ENCODE results near the gene NAA25. TPM values are rescaled to one million over a fixed set of nuclear protein-coding genes. Genes with fewer than 3 reads are reported as not detected.
A peak's percentile ranks its signal among the peaks of the same experiment; 100 is the strongest.
"Not testable (repeated sequence)": the region's sequence is repeated elsewhere in the genome, so short reads cannot be mapped to it uniquely, and the experiment has no call there.

Gene NAA25
- total RNA-seq, 3 donors from 2014 or later, result 16.8 to 29.2 (median 17.9) TPM

DNA sequence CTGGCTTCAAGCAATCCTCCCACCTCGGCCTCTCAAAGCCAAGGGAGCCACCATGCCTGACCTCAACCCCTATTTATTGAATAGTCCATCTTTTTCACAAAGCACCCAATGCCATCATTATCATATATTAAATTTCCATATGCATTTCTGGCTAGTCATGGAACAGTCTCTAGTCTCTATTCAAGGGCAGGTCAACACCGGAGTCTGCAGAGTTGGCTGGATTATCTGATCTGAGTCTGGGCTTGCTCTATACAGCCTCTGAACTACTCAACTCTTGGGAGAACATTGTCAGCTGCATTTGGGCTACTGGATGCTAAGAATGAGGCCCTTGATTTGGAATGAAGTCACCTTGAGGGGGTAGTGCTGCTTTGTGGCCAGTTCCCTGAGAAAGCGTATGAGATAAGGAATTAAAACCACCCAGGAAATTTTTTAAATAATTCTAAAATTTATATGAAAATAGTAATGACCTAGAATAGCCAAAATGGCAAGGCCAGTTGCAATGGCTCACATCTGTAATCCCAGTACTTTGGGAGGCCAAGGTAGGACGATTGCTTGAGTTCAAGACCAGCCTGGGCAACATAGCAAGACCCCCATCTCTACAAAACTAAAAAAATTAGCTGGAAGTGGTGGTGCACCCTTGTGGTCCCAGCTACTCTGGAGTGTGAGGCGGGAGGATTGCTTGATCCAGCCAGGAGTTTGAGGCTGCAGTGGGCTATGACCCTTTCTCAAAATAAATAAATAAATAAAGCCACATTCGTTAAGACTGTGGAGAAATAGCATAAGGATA is 6.9 kb upstream of the NAA25 start:
- ATAC-seq, result no peak
- intact Hi-C loops (cut with DNase I, micrococcal nuclease), result no loop called here
- Histone ChIP-seq H3K36me3 (ENCODE audit: low read depth) (no peaks in the 10 kb centered on the region), H3K4me3 (no peak overlapping the region), H3K4me1 (ENCODE audit: low read depth) (peaks cover 2% of the 10 kb centered on the region), H3K9me3 (no peaks in the 10 kb centered on the region)
- no peak for DNase-seq
- TF ChIP-seq, protein P1, sequence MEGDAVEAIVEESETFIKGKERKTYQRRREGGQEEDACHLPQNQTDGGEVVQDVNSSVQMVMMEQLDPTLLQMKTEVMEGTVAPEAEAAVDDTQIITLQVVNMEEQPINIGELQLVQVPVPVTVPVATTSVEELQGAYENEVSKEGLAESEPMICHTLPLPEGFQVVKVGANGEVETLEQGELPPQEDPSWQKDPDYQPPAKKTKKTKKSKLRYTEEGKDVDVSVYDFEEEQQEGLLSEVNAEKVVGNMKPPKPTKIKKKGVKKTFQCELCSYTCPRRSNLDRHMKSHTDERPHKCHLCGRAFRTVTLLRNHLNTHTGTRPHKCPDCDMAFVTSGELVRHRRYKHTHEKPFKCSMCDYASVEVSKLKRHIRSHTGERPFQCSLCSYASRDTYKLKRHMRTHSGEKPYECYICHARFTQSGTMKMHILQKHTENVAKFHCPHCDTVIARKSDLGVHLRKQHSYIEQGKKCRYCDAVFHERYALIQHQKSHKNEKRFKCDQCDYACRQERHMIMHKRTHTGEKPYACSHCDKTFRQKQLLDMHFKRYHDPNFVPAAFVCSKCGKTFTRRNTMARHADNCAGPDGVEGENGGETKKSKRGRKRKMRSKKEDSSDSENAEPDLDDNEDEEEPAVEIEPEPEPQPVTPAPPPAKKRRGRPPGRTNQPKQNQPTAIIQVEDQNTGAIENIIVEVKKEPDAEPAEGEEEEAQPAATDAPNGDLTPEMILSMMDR (IDR thresholded peaks at IDR 0.05), result no peak

DNA sequence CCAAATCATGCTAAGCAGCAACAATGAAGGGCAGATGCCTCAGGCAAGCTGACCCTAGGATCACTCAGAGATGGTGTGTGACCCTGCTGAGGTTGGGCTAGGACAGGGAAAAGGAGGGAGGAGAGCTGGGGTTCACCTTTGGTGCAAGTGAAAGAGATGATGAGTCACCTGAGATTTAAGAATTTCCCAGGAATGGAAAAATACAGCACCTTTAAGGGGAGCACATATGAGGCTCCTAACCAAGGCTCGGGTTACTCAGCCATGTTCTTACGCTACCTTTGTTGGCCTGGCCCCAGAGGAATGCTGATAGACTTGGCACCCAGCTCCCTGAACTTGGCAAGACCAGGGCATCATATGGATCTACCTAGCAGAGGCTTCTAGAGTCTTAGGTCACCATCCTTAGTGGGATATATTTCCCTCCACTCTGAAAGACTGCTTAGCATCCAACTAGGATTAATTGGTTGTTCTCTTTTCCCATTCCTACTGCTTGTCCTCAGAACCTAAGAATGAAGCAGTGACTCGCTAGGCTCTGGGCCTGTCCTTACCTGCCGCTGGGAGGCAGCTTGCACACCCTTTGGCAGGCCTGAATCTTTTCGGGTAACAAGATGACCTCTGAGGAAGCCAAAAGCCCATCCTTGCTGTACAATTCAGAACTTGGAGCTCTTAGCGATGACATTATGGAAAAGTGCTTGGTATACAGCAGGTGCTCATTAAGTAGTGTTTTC is 4.0 kb upstream of the NAA25 start:
- Histone ChIP-seq H3K4me1 (ENCODE audit: low read depth) (peaks cover 3% of the 10 kb centered on the region), H3K9me3 (no peaks in the 10 kb centered on the region), H3K36me3 (ENCODE audit: low read depth) (no peaks in the 10 kb centered on the region), H3K4me3 (no peak overlapping the region)
- intact Hi-C loops (cut with DNase I, micrococcal nuclease), result no loop called here
- no peak for ATAC-seq
- TF ChIP-seq, protein P1 (IDR thresholded peaks at IDR 0.05), result no peak
- no peak for DNase-seq

DNA sequence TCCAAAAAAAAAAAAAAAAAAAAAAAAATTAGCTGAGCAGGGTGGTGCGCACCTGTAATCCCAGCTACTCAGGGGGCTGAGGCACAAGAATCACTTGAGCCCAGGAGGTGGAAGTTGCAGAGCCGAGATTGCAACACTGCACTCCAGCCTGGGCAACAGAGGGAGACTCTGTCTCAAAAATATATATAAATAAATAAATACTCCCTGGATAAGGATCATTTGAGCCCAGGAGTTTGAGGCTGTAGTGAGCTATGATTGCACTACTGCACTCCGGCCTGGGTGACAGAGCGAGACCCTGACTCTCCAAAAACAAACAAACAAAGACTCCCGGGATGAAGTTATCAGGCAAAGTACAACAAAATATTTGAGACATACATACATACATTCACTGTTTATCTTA is 3.3 kb upstream of the NAA25 start:
- no peak overlapping the region for H3K4me3 ChIP-seq
- ATAC-seq (no peak), DNase-seq (no peak)
- intact Hi-C loops (cut with DNase I, micrococcal nuclease), result no loop called here
- TF ChIP-seq, protein P1 (IDR thresholded peaks at IDR 0.05), result no peak
- H3K9me3 ChIP-seq, result no peaks in the 10 kb centered on the region
- H3K4me1 ChIP-seq (ENCODE audit: low read depth), result peaks cover 8% of the 10 kb centered on the region
- H3K36me3 ChIP-seq (ENCODE audit: low read depth), result no peaks in the 10 kb centered on the region

DNA sequence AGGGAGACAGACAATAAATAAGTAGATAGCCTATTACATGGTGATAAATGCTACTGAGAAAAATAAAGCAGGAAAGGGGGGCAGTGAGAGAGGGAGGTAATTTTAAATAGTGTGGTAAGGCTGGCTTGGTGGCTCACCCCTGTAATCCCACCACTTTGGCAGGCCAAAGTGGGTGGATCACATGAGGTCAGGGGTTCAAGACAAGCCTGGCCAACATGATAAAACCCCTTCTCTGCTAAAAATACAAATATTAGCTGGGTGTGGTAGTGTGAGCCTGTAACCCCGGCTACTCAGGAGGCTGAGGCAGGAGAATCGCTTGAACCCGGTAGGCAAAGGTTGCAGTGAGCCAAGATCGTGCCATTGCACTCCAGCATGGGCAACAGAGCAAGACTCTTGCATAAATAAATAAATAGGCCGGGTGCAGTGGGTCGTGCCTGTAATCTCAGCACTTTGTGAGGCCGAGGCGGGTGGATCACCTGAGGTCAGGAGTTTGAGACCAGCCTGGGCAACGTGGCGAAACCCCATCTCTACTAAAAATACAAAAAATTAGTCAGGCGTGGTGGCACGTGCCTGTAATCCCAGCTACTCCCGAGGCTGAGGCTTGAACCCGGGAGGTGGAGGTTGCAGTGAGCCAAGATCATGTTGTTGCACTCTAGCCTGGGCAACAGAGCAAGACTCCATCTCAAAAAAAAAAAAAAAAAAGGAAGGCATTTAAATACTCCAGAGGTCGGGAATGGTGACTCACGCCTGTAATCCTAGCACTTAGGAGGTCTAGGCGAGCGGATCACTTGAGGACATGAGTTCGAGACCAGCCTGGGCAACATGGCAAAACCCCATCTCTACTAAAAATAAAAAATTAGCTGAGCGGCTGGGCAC is 2.4 kb upstream of the NAA25 start:
- H3K4me3 ChIP-seq; ATAC-seq; intact Hi-C loops (cut with DNase I, micrococcal nuclease); DNase-seq; H3K36me3 ChIP-seq (ENCODE audit: low read depth); H3K9me3 ChIP-seq: not testable (repeated sequence)
- H3K4me1 ChIP-seq (ENCODE audit: low read depth), result peaks cover 14% of the 10 kb centered on the region

DNA sequence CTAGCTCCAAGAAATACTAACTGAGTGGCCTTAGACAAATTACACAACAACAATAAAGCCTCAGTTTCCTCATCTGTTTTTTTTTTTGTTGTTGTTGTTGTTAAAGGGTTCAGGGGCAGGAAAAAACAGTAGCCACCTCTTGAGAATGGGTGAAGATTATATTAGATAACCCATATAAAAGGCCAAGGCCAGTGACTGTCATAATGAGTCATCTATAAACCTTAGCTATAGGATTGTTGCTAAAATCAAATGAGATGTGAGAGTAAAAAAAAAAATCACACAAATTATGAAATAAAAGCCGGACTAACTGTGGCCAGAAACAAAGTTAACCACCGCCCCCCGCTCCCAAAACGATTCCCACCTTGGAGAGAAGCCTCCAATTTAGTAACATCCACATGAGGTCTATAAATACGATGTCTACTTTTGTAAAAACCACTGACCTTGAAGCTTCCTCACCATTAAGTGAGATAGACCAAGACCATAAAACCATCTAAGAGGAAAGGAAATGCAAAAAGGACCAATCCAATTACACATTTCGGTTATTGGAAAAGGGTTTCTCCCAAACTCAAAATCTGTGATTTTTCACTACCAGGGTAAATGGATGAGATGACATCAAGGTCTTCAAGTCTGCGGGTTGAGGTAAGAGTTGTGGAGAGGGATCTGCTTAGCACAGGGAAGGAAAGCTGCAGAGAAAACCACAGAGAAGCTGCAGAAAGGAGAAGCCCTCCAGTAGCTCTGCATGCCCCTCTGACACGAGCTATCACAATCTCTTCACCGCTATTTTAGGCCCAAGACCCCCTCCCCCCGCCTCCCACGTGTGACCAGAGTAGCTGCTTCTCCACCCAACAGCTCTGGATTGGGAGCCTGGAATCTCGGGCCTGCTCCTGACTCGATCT is 1.0 kb downstream of the NAA25 start:
- no peaks in the 10 kb centered on the region for H3K9me3 ChIP-seq
- peaks cover 17% of the 10 kb centered on the region for H3K4me1 ChIP-seq (ENCODE audit: low read depth)
- no peaks in the 10 kb centered on the region for H3K36me3 ChIP-seq (ENCODE audit: low read depth)
- intact Hi-C loops (cut with DNase I, micrococcal nuclease), result no loop called here
- H3K4me3 ChIP-seq, result peak overlapping the region; percentile 72
- TF ChIP-seq, protein P1 (IDR thresholded peaks at IDR 0.05), result no peak
- DNase-seq, result peak in 1 of 3 donors; percentile 46
- peak; percentile 11 for ATAC-seq
